Activated CD4-positive, CD25-positive, alpha-beta regulatory T cell treated with anti-CD3 and anti-CD28 coated beads, Interleukin-2, amount 50 U/mL, for 72 hours (primary cell): ENCODE results near the gene CENPW.

Experiments used
- DNase-seq: peaks from one replicate; pipeline ENCODE4 v3.0.0; 2021

The CENPW gene

DNA sequence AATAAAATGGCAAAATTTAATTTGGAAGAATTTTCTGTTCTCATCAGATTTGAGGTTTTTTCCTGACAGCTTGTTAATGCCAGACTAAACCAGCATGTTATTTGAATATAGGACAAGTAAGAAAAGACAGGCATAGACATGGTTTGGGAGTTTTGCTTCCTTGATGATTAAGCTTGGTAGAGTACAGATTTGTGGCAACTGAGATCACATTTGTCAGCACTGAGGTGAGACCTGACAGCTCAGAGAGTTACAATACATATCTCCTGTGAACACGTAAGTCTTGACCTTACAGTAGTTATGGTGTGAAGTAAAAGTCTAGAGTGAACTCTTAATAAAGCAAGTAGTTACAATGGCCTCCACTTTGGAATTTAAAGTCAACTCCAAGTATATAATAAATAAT, 34.5 kb downstream of the CENPW start:
- DNase-seq, result no peak

- DNase-seq, result no peak
These were observed 36.8 kb downstream of the CENPW start for GRCh38 chr6:126376682-126377081.

DNA sequence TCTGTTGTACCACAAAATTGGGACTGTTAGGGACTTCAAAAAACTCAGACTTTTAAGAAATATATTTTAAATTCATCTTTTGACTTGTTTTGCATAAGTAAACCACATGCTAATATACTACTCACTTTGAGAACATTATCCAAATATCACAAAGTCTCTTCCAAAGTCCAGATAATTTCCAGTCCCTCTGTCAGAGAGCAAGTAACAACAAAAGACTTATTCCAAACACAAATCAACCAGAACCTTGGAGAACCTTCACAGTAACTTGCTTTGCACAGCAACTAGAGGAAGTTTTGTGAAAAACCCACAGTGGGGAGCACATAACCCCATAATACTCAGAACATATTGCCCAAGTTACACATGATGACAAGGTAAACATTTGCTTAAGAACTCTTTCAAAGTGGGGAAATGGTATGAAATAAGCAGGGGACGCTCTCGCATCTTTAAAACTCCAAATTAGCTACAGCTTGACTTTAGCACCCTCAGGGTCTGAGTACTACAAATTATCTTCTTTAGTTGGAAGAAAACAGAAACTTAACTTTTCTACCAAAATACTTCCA, 37.8 kb downstream of the CENPW start:
- no peak for DNase-seq

GRCh38 chr6:126380072-126380583, 40.2 kb downstream of the CENPW start:
- no peak for DNase-seq

DNA sequence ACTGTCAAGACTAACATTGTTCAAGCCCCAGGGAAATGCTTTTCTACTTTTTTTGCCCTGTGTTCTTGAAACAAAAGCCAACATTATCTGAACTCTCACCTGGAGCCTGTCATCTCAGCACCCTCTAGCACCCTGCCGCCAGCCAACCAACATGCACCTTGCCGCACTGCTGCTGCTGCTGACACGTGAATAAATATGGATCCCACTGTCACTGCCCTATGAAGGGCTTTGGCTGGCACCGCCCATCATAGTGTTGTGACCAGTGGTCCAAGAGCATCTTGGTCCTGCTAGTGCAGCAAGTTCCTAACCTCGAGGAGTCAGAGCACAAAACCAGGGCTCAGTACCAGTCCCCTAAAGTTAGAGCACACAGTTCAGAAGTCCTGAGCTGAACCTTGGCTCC, 41.6 kb downstream of the CENPW start:
- no peak for DNase-seq

GRCh38 chr6:126383203-126383602, 43.3 kb downstream of the CENPW start:
- no peak for DNase-seq

DNA sequence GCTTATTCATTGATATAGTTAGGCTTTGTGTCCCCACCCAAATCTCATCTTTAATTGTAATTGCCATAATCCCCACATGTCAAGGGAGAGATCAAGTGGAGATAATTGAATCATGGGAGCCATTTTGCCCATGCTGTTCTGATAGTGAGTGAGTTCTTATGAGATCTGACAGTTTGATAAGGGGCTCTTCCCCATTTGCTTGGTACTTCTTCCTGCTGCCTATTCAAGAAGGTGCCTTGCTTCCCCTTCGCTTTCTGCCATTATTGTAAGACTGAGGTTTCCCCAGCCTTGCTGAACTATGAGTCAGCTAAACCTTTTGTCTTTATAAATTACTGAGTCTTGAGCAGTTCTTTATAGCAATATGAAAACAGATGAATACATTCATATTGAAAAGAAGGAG, 45.6 kb downstream of the CENPW start:
- no peak for DNase-seq

DNA sequence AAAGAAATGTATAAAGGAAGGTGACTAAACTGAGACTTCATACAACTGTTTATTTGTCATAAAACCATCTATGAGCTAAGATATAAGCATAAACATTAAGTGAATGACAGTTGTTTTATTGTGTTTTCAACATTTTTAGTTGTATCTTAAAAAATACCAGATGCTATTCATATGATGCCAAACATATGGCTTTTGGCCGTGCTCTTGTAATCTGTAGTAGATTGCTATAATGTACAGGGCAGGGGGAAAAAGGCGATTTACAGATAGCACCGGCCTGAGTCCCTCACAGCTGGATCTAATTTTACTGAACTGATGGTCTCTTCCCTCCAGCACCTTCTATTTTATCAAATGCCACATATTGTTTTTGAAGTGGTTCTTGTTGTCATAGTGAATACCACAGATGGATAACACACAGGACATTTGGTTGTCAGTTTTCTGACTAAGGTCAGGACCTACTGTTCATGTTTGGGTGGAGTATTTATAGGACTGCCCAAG, 48.2 kb downstream of the CENPW start:
- DNase-seq, result no peak

- no peak for DNase-seq
These were observed 56.2 kb downstream of the CENPW start for GRCh38 chr6:126396131-126396530.
